GM19043 (cell line): Measurements from ENCODE around the gene TRABD2A.
A peak's percentile ranks its signal among the peaks of the same experiment; 100 is the strongest.

Source experiments
- ATAC-seq: cut with Tn5 transposase; IDR thresholded peaks from one replicate; pipeline ENCODE4 v1.9.1; 2021; ENCODE audit warnings: low read depth; ENCODE audit not compliant: unreplicated experiment

Gene TRABD2A

DNA sequence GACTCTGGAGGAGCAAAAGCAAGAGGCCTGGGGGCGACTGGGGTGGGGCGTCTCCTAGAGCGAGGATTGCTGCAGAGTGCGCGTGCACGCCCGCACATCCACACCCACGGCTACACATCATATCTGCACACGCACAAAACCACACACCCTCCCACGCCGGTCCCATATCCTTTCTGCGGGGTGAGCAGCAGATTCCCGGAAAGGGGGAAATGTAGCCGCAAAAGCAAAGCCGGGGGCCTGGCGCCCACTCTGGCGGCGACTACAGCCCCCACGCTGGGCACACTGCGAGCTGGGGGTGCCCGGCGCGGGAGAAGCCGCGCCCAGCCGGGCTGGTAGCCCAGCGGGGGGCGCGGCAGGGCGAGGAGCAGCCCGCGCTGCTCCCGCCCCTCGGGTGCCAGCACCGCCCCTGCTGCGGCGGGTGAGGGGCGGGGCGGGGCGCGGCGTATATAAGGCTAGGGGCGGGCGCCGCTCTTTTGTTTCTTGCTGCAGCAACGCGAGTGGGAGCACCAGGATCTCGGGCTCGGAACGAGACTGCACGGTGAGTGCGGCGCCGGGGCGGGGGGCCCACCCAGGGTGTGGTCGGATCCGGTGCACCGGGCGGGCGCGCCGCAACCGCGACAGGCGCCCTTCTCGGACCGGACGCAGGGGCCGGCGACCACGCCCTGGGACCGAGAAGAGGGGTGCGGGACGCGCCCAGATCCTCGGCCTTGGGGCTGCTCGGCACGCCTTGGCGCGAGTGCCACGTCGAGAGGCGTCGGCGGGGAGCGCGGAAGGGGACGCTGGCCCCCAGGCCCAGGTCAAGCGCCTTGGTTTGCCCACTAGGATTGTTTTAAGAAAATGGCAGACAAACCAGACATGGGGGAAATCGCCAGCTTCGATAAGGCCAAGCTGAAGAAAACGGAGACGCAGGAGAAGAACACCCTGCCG lies 24.6 kb upstream of the TRABD2A start, which contains the start of gene TMSB10:
TMSB10 (plus strand) TSS at position 476 of the 927 bp plus-strand sequence.
- peak; percentile 45 for ATAC-seq

DNA sequence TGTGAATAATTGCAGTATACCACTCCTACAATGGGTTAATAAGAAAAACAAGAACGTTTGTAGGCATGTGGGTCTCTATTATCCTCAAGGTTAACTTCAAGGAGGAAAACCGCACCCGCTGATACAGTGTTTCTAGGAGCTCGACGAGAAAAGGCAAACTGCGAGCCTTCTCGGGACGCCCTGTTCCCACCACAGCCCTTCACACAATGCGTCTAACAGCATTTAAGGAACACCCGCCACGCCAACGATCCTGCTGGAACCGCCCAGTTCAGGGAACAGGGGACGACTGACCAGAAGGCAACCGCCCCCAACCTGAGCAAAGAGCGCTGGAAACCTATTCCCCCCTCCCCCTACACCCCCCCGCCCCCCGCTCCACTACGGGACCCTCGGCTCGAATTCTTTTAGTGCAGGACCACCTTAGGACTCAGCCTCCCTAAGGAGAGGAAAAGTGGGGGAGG lies 23.9 kb upstream of the TRABD2A start:
- ATAC-seq, result no peak

DNA sequence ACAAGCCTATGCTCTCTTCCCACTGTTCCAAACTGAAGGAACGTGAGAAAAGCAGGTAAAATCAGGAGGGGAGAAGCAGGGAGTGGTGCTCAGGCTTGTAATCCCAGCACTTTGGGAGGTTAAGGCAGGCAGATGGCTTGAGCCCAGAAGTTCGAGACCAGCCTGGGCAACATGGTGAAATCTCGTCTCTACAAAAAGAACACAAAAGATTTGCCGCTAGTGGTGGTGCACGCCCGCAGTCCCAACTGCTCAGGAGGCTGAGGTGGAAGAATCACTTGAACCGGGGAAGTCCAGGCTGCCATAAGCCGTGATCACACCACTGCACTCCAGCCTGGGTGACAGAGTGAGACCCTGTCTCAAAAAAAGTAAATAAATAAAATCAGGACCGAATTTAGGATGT lies 23.3 kb upstream of the TRABD2A start:
- ATAC-seq, result no peak

DNA sequence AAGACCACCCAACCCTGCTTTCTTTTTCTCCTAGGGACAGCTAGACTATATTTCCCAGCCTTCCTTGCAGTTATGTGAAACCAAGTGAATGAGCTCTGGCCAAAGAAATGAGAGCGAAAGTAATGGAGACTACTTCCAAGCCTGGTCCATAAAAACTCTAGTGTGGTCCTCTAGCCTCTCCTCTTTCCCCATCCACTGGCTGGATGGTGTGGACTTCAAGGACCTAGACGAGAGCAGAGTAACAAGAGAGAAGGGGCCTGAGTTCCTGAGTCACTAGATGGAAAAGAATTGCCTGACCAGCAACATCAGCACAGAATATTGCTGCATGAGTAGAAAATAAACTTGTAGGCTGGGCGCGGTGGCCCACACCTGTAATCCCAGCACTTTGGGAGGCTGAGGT lies 21.6 kb upstream of the TRABD2A start:
- no peak for ATAC-seq

DNA sequence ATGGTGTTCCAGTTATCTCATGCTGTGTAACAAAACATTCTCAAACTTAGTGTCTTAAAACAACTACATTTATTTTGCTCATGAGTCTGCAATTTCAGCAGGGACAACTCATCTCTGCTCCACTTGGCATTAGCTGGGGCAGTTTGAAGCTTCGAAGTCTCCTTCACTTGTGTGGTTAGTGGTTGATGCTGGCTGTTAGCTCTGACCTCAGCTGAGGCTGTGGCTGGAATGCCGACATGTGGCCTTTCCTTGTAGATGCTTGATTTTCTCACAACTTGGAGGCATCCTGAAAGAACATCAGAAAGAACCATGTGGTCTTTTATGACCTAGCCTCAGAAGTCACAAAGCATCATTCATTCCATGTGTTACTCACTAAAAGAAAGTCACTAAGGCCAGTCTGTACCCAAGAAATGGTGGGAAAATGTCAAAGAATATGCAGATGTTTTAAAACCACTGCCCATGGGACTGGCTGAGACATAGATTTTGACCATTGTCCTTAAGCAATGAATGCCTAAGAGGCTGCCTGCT lies 20.8 kb upstream of the TRABD2A start:
- ATAC-seq, result no peak

DNA sequence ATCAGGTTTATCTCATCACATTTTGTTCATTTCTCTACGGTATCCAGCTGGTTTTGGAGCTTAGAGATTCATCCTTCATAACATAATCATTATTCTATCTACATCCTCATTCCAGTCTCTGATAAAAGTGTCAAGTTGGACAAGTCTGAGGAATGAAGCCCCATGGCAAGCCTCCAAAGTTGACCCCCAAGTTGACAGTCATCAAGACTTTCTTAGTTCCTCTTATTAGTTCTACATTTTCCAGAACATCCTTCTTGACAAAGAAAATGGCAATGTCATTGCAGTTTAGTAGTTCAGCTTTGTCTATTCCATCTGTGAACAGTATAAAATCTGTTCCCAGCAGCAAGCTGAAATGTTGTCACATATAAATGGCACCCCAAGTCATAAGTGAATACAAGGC lies 20.1 kb upstream of the TRABD2A start:
- no peak for ATAC-seq

DNA sequence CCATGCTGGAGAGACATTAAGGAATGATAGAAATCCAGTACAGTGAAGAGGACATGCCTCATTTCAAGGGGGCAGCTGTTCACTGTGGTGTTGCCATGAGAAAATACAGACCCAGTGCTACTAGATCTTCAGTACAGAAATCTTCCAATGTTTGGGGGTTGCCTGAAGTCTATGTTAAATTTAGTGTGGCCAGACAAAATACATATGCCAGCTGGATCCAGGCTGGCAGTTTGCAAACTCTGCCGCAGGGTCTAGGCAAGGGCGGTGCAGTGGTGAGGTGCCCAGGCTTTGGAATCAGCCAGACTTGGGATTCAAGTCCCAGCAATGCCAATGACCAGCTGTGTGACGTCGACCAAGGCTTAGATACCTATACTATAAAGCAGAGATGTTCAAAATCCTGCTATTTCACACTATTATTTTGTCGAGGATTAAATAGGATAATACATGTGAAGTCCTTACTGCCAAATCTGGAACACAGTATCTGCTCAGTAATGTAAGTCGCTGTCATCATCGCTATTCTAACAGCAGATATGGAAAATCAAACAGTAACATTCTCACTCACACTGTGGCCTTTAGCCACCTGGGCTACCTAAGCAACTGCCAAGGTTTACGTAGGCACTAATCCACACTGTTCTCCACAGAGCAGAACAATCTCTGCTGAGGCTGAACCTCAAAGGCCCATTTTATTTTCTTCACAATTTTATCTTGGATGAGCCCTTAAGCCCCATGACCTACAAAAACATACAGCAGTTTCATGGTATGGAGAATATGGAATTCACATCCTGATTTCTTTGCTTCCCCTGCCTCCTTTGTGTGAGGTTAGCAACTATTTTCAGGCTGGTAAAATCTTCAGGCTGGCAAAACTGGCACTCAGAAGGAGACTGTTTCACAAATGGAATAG lies 18.7 kb upstream of the TRABD2A start:
- ATAC-seq, result no peak

DNA sequence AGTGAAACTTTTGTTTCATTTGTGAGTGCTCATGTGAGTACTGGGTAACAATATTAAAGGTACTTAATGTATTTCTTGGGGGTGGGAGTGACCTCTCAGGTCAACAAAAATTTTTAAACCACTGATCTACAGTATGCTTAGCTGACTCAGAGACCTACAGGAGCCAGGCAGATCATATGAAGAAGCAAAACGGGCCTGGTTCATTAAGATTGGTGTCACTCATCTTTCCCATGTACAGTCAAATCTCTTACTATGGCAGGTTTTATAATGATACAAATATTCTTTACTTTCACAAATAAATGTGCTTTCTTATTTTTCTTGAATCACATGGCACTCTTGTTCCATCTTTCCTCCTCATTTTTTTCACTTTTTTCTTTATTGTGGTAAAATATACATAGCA lies 16.9 kb upstream of the TRABD2A start:
- no peak for ATAC-seq

DNA sequence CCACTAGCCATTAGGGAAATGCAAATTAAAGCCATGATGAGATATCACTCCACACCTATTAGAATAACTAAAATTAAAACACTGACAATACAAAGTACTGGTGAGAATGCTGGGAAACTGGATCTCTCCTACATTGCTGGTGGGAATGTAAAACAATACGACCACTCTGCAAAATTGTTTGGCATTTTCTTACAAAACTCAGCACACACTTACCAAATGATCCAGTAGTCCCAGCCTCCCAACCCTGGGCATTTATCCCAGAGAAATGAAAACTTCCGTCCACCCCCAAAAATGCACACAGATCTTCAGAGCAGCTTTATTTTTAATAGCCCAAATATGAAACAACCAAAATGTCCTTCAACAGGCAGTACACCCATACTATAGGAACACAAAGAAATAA lies 15.7 kb upstream of the TRABD2A start:
- ATAC-seq, result no peak

DNA sequence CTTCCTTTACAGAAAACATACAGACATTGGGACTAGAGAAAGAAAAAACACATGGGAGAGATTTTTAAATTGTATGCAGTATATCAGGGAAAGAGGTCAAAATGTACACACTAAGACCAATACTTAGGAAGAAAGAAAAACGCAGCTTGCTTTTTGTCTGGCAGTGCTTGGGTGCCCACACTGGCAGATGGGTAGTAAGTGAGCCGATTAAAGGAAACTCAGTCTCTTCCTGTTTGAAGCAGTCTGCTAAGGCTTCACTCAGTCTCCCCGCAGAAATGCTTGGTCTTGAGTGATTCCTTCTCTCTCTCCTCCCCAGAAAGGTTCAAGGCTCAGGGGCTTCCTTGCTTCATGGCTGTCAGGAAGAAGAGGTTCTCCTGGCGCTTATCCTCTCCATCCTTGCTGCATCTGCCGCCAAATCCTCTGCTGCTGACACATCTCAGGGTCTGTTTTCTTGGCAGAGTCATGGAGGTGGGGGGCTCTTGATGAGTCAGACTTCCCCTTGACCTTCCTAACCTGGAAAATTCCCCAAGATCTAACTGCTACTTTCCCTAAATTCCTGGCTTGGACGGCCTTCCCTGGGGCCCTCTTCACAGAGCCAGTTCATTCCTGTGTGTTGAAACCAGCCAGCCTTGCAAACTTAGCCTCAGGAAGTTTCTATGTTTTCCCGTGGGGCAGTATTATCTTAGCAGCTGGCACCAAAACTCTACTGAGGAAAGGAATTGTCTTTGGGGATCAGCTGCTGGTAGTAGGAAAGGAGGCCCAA lies 14.1 kb upstream of the TRABD2A start:
- ATAC-seq, result no peak

DNA sequence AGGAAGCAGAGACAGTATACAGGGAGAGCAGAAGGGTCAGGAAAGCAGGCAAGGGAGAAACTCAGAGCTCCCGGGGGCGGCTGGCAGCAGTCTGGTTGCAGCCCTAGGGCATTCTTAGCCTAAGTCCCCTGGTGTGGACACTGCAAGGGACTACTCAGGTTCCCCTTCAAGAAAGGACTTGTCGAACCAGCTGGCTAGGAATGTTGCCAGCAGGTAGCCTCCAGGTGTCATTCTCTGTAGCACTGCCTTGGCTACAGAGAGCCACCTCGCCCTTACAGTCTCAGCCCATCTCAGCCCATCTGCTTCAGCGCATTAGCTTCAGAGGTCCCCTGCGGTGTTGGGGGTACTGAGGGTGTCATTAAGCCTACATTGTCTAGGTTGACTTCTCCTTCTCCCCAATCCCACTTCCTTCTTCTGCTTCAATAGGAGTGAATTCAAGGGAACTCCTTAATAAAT lies 13.3 kb upstream of the TRABD2A start:
- ATAC-seq, result no peak

DNA sequence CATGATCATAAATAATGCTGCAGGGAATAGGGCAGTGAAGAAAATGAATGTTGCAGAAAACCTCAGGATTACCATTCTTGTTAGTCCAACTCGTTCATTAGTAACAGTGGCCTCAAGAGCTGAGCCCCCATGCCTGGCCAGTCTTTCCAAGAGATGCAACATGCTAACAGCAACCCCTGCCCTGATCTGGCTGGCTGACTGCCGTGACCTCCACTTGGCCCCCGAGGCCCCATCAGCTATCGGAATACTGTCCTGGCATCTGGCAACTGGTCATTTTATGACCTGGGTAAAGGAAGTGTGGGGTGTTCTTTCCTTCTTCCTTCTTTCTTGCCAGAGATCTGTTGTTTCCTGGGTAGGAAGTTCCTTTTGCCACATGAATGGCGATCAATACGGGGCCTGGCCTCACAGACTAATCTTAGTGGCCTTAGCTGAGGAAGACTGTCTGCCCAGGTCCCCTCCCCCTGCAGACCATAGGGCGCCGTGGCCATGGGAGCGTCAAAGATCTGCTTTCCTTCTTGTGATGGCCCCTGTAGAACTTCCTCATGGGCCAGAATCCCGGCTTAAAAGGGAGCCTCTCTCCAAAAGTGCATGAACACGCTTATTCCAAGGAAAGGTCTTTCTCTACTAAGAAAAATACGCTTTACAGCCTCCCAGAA lies 10.6 kb upstream of the TRABD2A start:
- ATAC-seq, result no peak

DNA sequence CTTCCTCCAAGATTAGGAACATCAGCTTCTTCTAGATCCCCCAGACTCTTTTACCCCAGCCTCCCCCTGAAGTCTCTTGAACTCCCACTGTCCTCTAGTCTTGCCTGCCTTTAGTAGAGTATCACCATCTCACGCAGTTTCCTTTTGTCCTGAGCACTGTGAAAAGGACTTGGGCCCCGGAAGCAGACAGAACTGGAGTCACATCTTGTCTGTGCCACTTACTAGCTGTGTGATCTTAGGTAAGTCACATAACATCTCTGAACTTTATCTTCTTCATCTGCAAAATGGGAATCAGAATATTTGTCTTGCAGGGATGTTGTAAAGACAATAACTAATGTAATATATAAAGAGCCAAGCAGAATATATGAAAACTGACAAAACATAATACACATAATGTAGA lies 8.4 kb upstream of the TRABD2A start:
- ATAC-seq, result no peak

DNA sequence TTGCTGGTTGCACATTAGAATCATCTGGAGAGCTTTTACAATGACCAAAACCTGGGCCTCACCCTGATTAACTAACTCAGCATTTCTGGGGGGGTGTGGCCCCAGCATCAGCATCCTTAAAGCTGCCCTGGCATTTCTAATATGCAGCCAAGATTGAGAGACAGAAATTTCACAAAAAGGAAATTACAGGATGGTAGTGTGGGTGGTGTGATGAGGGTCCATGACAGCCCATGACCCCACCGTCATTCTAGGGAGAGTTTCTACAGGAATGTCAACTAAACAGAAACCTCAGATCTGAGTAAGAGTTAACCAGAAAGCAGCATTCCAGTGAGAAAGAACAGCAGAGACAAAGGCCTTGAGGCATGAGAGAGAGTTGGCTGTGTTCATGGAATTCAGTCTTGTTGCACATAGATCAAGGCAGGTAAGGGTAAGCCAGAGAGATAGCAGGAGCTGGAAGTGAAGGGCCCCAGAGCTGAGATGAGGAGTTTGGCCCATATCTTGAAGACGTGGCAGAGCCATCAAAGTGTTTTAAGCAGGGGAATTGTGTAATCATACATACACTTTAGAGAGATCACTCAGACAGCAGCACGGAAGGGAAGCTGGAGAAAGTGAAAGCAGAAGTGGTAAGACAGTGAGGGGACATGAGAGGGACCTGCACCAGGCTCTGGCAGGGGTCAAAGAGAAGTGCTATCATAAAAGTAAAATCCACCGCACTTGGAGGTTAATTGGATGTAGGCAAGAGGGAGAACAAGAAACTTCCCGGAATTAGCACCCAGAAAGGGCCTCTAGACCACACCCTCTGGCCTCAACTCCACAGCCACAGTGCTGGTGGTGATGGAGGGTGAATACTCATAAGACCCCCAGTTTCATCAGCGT lies 7.8 kb upstream of the TRABD2A start:
- peak; percentile 98 for ATAC-seq

DNA sequence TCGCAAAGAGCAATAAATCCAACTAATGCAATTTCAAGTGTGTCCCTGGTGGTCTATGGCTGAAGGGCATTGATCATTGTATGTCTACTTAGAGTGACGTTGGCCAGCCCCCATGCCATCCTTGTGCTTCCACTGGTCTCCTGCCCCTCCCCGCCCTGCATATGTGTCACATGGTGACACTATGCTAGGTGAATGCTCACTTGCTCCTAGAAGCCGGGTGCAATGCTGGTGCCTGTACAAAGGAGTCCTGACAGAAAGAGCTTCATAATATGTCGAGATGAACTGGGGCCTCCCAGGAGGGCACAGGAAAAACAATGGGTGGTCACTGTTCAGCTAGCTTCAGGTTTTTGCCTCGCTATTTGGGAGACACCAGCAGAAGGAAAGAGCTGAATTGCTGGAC lies 5.9 kb upstream of the TRABD2A start:
- no peak for ATAC-seq

DNA sequence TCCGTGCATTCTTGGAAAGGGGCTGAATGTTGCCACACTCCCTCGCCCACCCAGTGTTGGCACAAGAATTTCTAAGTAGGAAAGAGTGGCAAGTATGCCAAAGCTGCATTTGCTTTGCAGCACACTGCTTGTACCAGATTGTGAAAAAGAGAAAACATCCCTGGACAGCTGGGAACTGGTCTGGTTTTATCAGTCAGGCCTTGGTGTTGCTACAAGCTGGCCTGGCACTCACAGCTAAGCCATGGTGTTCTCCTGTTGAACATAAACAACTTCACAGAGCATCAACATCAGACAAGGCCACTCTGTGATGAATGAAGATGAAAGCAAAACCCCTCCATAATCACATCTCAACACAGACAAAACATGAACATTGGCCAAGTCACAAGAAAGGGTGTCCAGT lies 4.2 kb upstream of the TRABD2A start:
- ATAC-seq, result no peak

DNA sequence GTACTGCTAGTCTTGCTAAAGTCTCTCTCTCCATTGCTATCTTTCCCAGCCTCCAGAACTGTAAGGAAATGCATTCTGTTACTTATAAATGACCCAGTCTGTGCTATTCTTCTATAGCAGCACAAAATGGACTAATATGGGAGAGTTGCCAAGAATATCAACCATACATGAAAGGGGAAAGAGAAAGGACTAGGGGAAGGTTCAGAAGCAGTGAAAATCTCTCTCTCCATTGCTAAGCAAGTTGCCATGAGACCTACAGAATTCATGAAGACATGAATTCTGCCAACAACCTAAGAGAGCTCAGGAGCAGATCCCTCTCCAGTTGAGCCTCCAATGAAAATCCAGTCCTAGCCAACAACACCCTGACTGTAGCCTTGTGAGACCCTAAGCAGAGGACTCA lies 3.6 kb upstream of the TRABD2A start:
- ATAC-seq, result no peak

DNA sequence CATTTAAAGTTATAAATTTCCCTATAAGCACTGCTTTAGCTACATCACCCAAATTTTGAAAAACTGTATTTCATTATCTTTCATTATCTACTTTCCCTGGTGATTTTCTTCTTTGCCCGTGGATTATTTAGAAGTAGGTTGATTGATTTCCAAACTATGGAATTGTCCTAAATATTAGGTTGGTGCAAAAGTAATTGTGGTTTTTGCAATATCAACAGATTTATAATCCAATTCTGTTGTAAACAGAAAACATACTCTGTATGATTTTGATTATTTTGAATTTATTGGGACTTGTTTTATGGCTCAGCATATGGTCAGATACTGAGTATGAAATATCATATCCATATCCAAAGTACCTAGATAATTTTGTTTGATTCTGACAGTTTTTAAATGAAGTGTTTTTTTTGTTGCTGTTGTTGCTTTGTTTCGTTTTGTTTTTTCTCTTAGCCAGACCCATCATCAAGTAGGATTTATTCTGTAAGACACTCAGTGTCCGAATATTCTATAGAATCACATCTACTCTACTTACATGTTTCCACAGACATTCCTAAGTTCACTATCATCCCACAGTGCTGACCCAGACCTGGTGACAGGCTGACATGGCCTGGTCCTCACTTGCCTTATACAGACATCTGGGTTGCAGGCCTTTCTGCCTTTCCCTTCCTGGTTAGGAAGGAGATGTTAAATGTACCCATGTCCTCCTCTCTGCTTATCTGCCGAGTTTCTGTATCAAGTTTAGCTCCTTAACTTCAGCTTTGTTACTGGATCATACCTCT lies 2.1 kb upstream of the TRABD2A start:
- ATAC-seq, result no peak
